Measurements from ENCODE around the gene PNPLA7. TPM values are rescaled to one million over a fixed set of nuclear protein-coding genes. Genes with fewer than 3 reads are reported as not detected.

PNPLA7 gene
- total and polyA plus RNA-seq, 2 of the 13 experiments (the other 11 are each of a cell fraction or from before 2014, with no cell fraction given) = 0.42 to 1.5 TPM

GRCh38 chr9:137578518-137579258 is 28.5 kb upstream of the PNPLA7 start, which contains the start of gene DPH7 (continued):
- peak; percentile 75 for TF ChIP-seq HNRNPLL (IDR thresholded peaks at IDR 0.05; ENCODE audit: low read depth, low read length, poor library complexity, severe bottlenecking)
- TF ChIP-seq SNAPC2 (CRISPR knock-in tag; IDR thresholded peaks at IDR 0.05) = no peak; the same call in 1 of the 2 replicates
- no peak for TF ChIP-seq ZNF382 (CRISPR knock-in tag; IDR thresholded peaks at IDR 0.05; ENCODE audit: borderline replicate concordance)
- no peak for TF ChIP-seq SNAPC5 (CRISPR knock-in tag; IDR thresholded peaks at IDR 0.05; ENCODE audit: borderline replicate concordance)
- no peak for TF ChIP-seq ZFP36L2 (CRISPR knock-in tag; IDR thresholded peaks at IDR 0.05)
- TF ChIP-seq MIER3 (CRISPR knock-in tag; IDR thresholded peaks at IDR 0.05; ENCODE audit: borderline replicate concordance) = peak; percentile 56; the same call in 1 of the 2 replicates
- no peak; the same call in 1 of the 2 replicates for TF ChIP-seq ZNF275 (CRISPR knock-in tag; IDR thresholded peaks at IDR 0.05; ENCODE audit: borderline replicate concordance)
- TF ChIP-seq ATM (IDR thresholded peaks at IDR 0.05; ENCODE audit: borderline replicate concordance) = no peak
- TF ChIP-seq ZNF30 (CRISPR knock-in tag; IDR thresholded peaks at IDR 0.05) = peak; percentile 14; the same call in 1 of the 2 replicates
- no peak for TF ChIP-seq PTBP1 (IDR thresholded peaks at IDR 0.05; ENCODE audit: low read depth, low read length, poor library complexity, severe bottlenecking)
- no peak for TF ChIP-seq USF2 (IDR thresholded peaks at IDR 0.05; ENCODE audit: low read depth, low read length)
- TF ChIP-seq USF2 (CRISPR knock-in tag; IDR thresholded peaks at IDR 0.05; ENCODE audit: borderline replicate concordance) = no peak; the same call in 1 of the 2 replicates
- TF ChIP-seq WIZ (CRISPR knock-in tag; IDR thresholded peaks at IDR 0.05) = no peak
- TF ChIP-seq ZSCAN20 (CRISPR knock-in tag; IDR thresholded peaks at IDR 0.05; ENCODE audit: borderline replicate concordance) = no peak
- TF ChIP-seq MZF1 (CRISPR knock-in tag; IDR thresholded peaks at IDR 0.05; ENCODE audit: borderline replicate concordance) = no peak
- peak; percentile 73 for TF ChIP-seq TBX2 (CRISPR knock-in tag; IDR thresholded peaks at IDR 0.05; ENCODE audit: borderline replicate concordance)
- no peak; the same call in 1 of the 2 replicates for TF ChIP-seq HINFP (CRISPR knock-in tag; IDR thresholded peaks at IDR 0.05; ENCODE audit: low read depth)
- no peak for TF ChIP-seq HHEX (CRISPR knock-in tag; IDR thresholded peaks at IDR 0.05)
- TF ChIP-seq DMTF1 (CRISPR knock-in tag; IDR thresholded peaks at IDR 0.05) = no peak
- 0 out of 2 replicates have a peak, but pooled peaks have one; percentile 50 for TF ChIP-seq ZNF749 (CRISPR knock-in tag; IDR thresholded peaks at IDR 0.05; ENCODE audit: borderline replicate concordance)
- peak; percentile 80 for TF ChIP-seq MAF1 (CRISPR knock-in tag; IDR thresholded peaks at IDR 0.05; ENCODE audit: borderline replicate concordance)
- TF ChIP-seq HMG20A (CRISPR knock-in tag; IDR thresholded peaks at IDR 0.05; ENCODE audit: borderline replicate concordance) = no peak

All from HepG2 (cell line).